Effector memory CD8-positive, alpha-beta T cell (primary cell): Measurements from ENCODE around the gene ADAM22.

ENCODE experiments used
- ATAC-seq: fragments of 150-1000 bp; cut with Tn5 transposase; replicated peaks from 2 replicates; pipeline ENCODE4 v1.10.0; 2021; ENCODE audit warnings: mild to moderate bottlenecking, moderate library complexity
- DNase-seq, 3 experiments: peaks; one replicate each; pipeline ENCODE4 v3.0.0; 2021
- H3K27ac Mint-ChIP-seq, 2 donors: one replicate each; pipeline ENCODE4 v1.8.0; 2022; ENCODE audit warnings: mild to moderate bottlenecking in 2 of 2, mixed read lengths in 2 of 2, moderate library complexity in 2 of 2
- H3K27me3 Mint-ChIP-seq, 2 donors: one replicate each; pipeline ENCODE4 v1.8.0; 2022; ENCODE audit warnings: mixed read lengths in 2 of 2
- H3K36me3 Mint-ChIP-seq: one replicate; pipeline ENCODE4 v1.8.0; 2022; ENCODE audit warnings: mild to moderate bottlenecking, moderate library complexity, mixed read lengths; ENCODE audit not compliant: insufficient read depth
- H3K4me1 Mint-ChIP-seq, 2 donors: one replicate each; pipeline ENCODE4 v1.8.0; 2022; ENCODE audit warnings: low read depth in 2 of 2, mixed read lengths in 2 of 2
- H3K4me3 Mint-ChIP-seq, 2 donors: one replicate each; pipeline ENCODE4 v1.8.0; 2022; ENCODE audit warnings: mild to moderate bottlenecking in 2 of 2, mixed read lengths in 2 of 2, moderate library complexity in 2 of 2
- H3K9me3 Mint-ChIP-seq, 2 donors: one replicate each; pipeline ENCODE4 v1.8.0; 2022; ENCODE audit warnings: mixed read lengths in 2 of 2

The ADAM22 gene

GRCh38 chr7:88233828-88234227 lies 299.8 kb downstream of the ADAM22 start:
- Mint-ChIP-seq H3K27me3 (peaks cover 28 to 30% of the 10 kb centered on the region in 2 donors), H3K9me3 (no peaks in the 10 kb centered on the region), H3K27ac (no peak overlapping the region), H3K4me3 (no peak overlapping the region), H3K36me3 (no peaks in the 10 kb centered on the region), H3K4me1 (no peaks in the 10 kb centered on the region)
- DNase-seq (no peak), ATAC-seq (no peak)

- DNase-seq (no peak), ATAC-seq (no peak)
- Mint-ChIP-seq H3K27ac (no peak overlapping the region), H3K36me3 (peaks cover 3% of the 10 kb centered on the region), H3K9me3 (no peaks in the 10 kb centered on the region), H3K4me1 (no peaks in the 10 kb centered on the region), H3K27me3 (peaks cover 8 to 11% of the 10 kb centered on the region in 2 donors), H3K4me3 (no peak overlapping the region)
Measured at GRCh38 chr7:88239852-88240251, 305.8 kb downstream of the ADAM22 start.

DNA sequence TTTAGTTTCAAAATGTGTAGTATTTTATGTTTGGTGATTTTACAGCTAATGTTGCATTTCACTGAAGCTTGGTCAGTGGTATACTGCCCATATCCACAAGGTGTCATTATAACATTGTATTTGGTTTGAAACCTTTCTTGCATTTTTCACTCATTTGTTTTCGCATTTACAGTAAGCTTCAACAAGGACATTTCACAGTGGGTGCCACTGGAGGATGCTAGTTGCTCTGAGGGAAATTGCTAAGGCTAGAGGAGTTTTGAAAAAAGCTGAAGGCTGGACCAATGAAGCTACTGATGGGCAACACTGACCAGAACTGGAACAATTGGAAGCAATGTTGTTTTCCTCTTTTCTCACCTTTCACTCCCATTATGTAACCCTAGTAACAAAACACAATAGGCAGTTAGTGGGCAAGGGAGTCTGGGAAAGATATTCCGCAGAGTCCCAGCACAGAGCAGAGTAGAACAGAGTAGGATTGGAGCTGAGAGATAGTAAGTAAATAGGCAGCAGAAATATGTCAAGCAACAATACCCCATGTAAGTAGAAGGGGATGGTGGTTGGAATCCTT lies 309.4 kb downstream of the ADAM22 start:
- H3K4me1 Mint-ChIP-seq: no peaks in the 10 kb centered on the region
- no peak overlapping the region for H3K27ac Mint-ChIP-seq
- DNase-seq (no peak), ATAC-seq (peak; percentile 37)
- H3K4me3 Mint-ChIP-seq: no peak overlapping the region
- peaks cover 3% of the 10 kb centered on the region for H3K36me3 Mint-ChIP-seq
- H3K9me3 Mint-ChIP-seq: no peaks in the 10 kb centered on the region
- H3K27me3 Mint-ChIP-seq: peaks cover 0 to 17% of the 10 kb centered on the region in 2 donors

- H3K36me3 Mint-ChIP-seq: peaks cover 3% of the 10 kb centered on the region
- no peaks in the 10 kb centered on the region for H3K4me1 Mint-ChIP-seq
- no peak overlapping the region for H3K27ac Mint-ChIP-seq
- no peaks in the 10 kb centered on the region for H3K9me3 Mint-ChIP-seq
- DNase-seq (no peak), ATAC-seq (no peak)
- H3K27me3 Mint-ChIP-seq: peaks cover 0 to 17% of the 10 kb centered on the region in 2 donors
- no peak overlapping the region for H3K4me3 Mint-ChIP-seq
Measured at GRCh38 chr7:88244258-88244657, 310.2 kb downstream of the ADAM22 start.
